Ovary (tissue), 3 donors: ENCODE data around the gene FBXW2.

Experiments used
- CTCF ChIP-seq, 3 donors: fragments of 450-650 bp in 2 of 3; fragments of 200-600 bp in 1 of 3; IDR thresholded peaks; one replicate each; pipeline versions ENCODE4 v1.5.1 to v1.8.0; 2016 to 2022; ENCODE audit warnings: antibody characterized with exemption in 3 of 3, mild to moderate bottlenecking in 1 of 3
- EP300 ChIP-seq: sonication (generic); formaldehyde crosslinking; IDR thresholded peaks from one replicate; pipeline ENCODE4 v1.6.1; 2017; ENCODE audit warnings: antibody characterized with exemption
- POLR2A ChIP-seq: fragments of 450-650 bp; IDR thresholded peaks from one replicate; pipeline ENCODE4 v1.6.1; 2017; ENCODE audit warnings: antibody characterized with exemption, mild to moderate bottlenecking, moderate library complexity
- donor health status: DM: no; HTN: no; CAD: no.

GRCh38 chr9:120737416-120738165 lies 55.6 kb downstream of the FBXW2 start:
- no peak for TF ChIP-seq CTCF (IDR thresholded peaks at IDR 0.05)
- TF ChIP-seq POLR2A: no peak
- TF ChIP-seq EP300: no peak
